ENCODE results near the gene FOXL2NB.

FOXL2NB gene

GRCh38 chr3:138945709-138946662 lies 1.0 kb upstream of the FOXL2NB start:
- DNase-seq (ENCODE audit: low read depth, low spot score) = peak; percentile 66

DNA sequence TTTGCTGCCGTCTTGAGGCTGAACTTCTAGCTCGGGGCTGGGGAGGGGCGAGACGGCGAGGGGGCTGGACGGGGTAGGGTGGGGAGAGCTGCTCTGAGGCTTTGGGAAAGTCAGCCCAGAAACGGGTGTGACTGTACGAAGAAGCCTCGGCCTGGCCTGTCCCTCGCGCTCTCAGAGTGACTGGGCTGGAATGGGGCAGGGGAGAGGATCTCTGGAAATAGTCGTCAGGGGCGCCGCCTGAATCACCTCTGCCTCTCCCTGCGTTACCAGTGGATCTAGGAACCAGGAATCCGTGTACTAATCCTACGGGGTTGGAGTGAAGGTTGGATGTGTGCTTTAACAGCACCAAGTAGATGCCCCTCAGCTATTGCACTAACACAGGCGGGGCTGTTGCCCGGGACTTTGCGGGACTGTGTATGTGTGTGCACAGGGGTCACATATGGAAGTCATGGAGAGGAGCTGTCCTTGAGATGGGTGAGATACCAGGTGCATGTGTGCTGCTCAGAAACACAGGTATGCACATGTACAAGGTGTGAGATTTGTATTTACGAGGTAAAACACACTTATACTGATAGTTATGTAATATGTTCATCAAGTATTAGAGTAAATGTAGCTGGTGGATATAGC lies 591 bp downstream of the FOXL2NB start:
- no peak for DNase-seq (ENCODE audit: low read depth, low spot score)

- DNase-seq (ENCODE audit: low read depth, low spot score) = peak; percentile 28
Measured at GRCh38 chr3:138948371-138949001, 1.5 kb downstream of the FOXL2NB start.

DNA sequence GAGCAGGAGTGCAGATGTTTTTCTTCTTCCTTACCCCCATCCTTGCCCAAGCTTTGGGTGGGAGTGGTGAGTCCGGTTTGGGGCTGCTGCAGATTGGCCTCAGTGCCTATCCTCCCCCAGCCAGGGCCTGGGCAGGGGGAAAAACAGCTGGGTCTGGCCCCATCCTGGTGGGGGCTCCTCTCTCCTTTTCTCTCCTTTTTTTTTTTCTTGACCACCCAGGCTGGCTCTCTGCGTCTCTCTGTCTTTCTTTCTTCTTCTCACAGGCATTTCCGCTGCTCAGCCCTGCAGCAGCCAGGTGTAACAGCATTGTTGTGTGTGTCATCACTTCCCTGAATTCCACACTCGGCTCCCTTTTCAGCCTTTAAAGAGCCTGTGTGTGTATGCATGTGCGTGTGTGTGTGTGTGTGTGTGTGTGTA lies 2.0 kb downstream of the FOXL2NB start:
- DNase-seq (ENCODE audit: low read depth, low spot score) = peak; percentile 58

DNA sequence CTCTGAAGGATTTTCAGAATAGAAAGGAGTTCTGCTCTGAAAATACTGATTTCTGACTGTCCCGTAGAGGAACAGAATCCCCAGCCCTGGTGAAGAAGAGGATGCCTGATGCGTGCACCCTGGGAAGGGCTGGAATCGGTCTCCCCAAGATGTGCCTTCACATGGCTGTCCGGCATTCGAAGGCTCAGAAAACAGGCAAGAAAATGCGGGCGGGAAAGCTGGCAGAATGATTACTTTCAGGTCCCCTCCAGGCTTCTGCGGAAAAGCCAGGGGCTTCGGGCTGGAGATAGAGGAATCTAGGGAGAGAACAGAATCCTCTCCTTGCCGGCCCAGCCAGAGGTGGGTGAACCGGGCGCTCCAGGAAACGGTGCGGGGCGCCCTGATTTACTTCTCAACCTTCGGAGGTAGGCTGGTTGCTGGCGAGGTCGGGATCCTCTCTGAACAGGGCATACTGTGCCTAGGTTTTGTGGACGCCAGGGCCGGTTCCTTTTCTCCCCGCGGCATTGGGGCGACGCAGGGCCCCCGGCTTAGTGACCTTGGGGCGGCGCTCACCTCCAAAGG lies 2.5 kb downstream of the FOXL2NB start:
- peak; percentile 20 for DNase-seq (ENCODE audit: low read depth, low spot score)

GRCh38 chr3:138950006-138950644 lies 3.1 kb downstream of the FOXL2NB start:
- DNase-seq (ENCODE audit: low read depth, low spot score) = peak; percentile 73

GRCh38 chr3:138950701-138951100 lies 3.7 kb downstream of the FOXL2NB start:
- no peak for DNase-seq (ENCODE audit: low read depth, low spot score)

DNA sequence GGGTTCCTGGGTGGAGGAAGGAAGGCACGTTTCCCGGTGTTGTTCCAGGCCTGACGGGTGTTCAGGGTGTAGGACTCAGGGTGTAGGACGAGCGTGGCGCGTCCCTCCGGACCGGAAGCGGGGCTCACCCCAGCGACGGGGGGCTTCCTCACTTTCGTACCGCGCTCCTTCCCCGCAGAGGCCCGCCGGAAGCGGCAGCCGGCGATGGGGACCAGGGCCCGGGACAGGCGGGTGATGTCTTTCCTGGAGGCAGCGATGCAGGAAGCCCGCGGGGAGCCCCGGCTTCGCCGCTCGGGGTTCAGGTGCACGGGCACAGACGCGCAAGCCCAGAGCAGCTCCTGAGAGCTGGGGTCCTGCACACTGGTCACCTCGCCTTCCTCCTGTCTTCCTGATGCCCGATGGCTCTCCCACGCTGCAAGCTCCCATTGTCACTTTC lies 13.4 kb downstream of the FOXL2NB start:
- no peak for DNase-seq (ENCODE audit: low read depth, low spot score)

- DNase-seq (ENCODE audit: low read depth, low spot score) = no peak
Measured at GRCh38 chr3:138962854-138963560, 16.0 kb downstream of the FOXL2NB start.

DNA sequence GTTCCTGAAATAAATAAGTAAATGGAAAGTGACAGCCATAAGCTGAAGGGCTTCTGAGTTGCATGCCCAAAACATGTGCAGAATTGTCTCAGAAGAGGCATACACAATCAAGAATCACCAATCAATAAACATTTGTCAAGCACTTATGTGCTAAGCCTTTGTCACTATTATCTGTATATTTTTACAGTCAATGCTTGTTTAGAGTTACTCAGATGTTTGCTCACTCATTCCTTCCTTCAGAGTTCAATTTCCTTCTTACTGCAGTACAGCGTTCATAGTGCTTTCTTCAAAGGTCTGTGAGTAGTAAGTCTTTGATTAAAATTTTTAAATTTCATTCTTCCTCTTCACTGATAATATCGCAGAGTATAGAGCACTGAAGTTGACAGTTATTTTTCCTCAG lies 17.2 kb downstream of the FOXL2NB start:
- DNase-seq (ENCODE audit: low read depth, low spot score) = no peak

- DNase-seq (ENCODE audit: low read depth, low spot score) = no peak
Measured at GRCh38 chr3:138964923-138965322, 17.9 kb downstream of the FOXL2NB start.

DNA sequence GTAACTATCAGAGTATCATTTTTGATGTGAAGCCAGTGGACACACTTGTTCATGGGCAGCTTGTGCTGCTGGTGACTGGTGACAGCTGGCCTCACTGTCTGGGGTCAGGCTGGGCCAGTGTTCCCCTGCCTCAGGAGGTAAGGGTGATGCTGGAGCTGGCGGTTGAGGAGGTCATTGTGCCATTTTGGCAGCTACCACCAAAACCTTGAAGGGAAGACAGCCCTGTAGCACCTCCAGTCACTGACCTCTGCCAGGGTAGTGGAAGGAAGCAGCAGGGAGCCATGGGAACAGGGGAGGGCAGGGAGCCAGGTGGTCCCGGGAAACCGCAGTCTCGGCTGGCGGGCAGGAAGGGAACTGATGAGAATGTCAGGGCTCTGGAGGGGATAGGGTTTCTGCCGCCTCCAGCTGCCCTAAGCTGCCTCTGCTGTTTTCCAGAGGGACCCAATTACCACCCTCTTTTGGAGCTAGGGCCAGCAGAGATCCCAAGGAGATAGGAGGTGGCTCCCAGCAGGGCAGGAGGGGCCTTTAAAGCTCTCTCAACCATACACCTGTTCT lies 24.8 kb downstream of the FOXL2NB start:
- no peak for DNase-seq (ENCODE audit: low read depth, low spot score)

DNA sequence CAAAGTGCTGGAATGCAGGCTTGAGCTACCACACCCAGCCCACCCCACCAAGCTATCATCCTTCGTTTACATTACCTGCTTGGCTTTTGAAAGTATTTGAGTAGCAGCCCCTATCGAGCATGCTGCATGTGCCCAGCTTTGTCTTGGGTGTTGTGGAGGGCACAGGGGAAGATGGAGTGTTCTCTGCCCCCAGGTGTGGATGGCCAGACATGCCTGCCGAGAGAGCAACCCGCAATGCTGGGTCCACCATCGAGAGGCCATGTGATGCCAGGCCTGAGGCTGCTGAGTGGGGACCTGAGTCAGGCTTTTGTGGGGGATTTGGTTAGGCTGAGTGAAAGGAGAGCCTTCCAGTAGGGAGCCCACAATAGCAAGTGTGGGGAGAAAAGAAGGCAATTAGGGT lies 25.9 kb downstream of the FOXL2NB start:
- DNase-seq (ENCODE audit: low read depth, low spot score) = no peak

GRCh38 chr3:138974462-138974861 lies 27.4 kb downstream of the FOXL2NB start:
- DNase-seq (ENCODE audit: low read depth, low spot score) = no peak

- no peak for DNase-seq (ENCODE audit: low read depth, low spot score)
Measured at GRCh38 chr3:138975351-138975750, 28.3 kb downstream of the FOXL2NB start.

- DNase-seq (ENCODE audit: low read depth, low spot score) = no peak
Measured at GRCh38 chr3:138976047-138976446, 29.0 kb downstream of the FOXL2NB start.

DNA sequence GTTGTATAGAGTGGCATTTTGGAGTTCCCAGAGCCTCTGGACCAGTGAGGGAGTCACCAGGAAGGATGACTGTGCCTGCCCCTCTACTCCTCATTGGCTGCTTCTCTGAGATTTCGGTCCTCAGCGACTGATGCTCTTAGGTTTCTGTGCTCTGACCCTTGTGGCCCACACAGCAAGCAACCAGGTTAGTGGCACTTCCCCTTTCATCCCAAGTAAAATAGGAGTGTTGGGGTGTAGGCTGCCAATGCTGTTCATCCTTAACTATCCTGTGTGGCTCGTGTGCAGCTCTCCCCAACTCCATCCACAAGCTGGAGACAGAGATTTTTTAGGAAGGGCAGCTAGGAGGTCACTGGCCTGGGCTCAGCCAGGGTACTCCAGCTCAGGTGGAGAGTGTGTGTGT lies 37.8 kb downstream of the FOXL2NB start:
- no peak for DNase-seq (ENCODE audit: low read depth, low spot score)

DNA sequence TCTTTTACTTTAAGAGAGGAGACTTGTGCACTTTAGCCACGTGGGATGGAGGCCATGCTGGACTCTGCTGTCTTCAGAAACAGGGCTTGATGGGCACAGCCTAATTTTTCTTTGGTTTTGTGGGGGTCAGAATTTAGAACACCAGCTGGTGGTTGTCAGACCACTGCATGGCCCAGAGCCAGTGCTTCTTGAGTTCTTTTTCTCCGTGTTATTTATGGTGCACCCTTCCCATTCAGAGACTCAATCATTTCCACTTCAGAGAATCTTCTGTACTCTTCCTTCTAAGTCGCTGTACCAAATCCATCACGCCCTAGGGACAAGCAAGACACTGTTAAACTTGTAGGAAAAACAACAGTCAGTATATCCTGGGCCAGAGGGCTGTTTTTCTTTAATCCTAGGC lies 38.9 kb downstream of the FOXL2NB start:
- DNase-seq (ENCODE audit: low read depth, low spot score) = no peak

- no peak for DNase-seq (ENCODE audit: low read depth, low spot score)
Measured at GRCh38 chr3:138987181-138987580, 40.2 kb downstream of the FOXL2NB start.

GRCh38 chr3:138995706-138996105 lies 48.7 kb downstream of the FOXL2NB start:
- no peak for DNase-seq (ENCODE audit: low read depth, low spot score)

Measured in ELF-1 (cell line).